Adrenal gland (tissue), 12 donors: ENCODE results near the gene ITGAV. TPM values are rescaled to one million over a fixed set of nuclear protein-coding genes. Genes with fewer than 3 reads are reported as not detected.

Source experiments
- DNase-seq, 7 donors: peaks; one replicate each; pipeline ENCODE4 v3.0.0-alpha.2; 2019 to 2020
- H3K27ac ChIP-seq, 5 donors: fragments of 200-600 bp; sonication (generic) in 4 of 5; 1 replicate in 3 of 5; 2 replicates in 2 of 5; pipeline versions ENCODE4 v1.5.1 to v1.8.0; 2016 to 2020; ENCODE audit warnings: mild to moderate bottlenecking in 1 of 5
- H3K27me3 ChIP-seq: fragments of 200-600 bp; 2 replicates; pipeline ENCODE4 v1.8.0; 2021
- H3K36me3 ChIP-seq, 2 donors: fragments of 200-600 bp; replicated peaks in 1 of 2; 1 replicate in 1 of 2; 2 replicates in 1 of 2; pipeline versions ENCODE4 v1.5.1 to v1.8.0; 2018 to 2022
- H3K4me1 ChIP-seq, 2 donors: fragments of 200-600 bp; replicated peaks in 1 of 2; 1 replicate in 1 of 2; 2 replicates in 1 of 2; pipeline versions ENCODE4 v1.5.1 to v1.8.0; 2018 to 2021
- H3K4me3 ChIP-seq, 4 donors: fragments of 200-600 bp; sonication (generic) in 3 of 4; one replicate each; pipeline ENCODE4 v1.5.1; 2016 to 2018
- H3K9me3 ChIP-seq, 3 donors: fragments of 200-600 bp; sonication (generic) in 1 of 3; replicated peaks in 1 of 3; 1 replicate in 2 of 3; 2 replicates in 1 of 3; pipeline versions ENCODE4 v1.5.1 to v1.8.0; 2016 to 2021
- POLR2A ChIP-seq, 2 donors: fragments of 450-650 bp; IDR thresholded peaks; one replicate each; pipeline ENCODE4 v1.6.1; 2017; ENCODE audit warnings: antibody characterized with exemption in 2 of 2, mild to moderate bottlenecking in 2 of 2, moderate library complexity in 1 of 2
- WGBS, 4 donors: extraction: QIAGEN DNeasy Blood & Tissue Kit in 2 of 4; methylation state at CpG; one replicate each; pipeline versions ENCODE4 v1.1.5 to v1.1.7; 2013 to 2017; 5-methylcytosine and 5-hydroxymethylcytosine counted together
- intact Hi-C, 2 donors: fragments of 100-400 bp; cut with DNase I; formaldehyde crosslinking; loops; one replicate each; pipeline versions ENCODE4 v1.14.1 to v1.15.0; 2022 to 2023
- polyA plus RNA-seq, 3 donors: library from polyadenylated mRNA; stranded (reverse); fragments of 200-250 nt in 2 of 3; fragments of 350-450 nt in 1 of 3; fragmentation: Illumina TruSeq in 1 of 3; extraction: RNeasy Lipid Tissue Mini Kit (QIAGEN cat#74804) in 1 of 3; gene quantifications; one replicate each; pipeline ENCODE4 v1.2.3, GENCODE V29; 2013 to 2014
- total RNA-seq, 9 donors: library from RNA; depleted of rRNA in 4 of 9; stranded (reverse); fragments of >200 nt in 4 of 9; fragments of 120-200 nt in 1 of 9; fragmentation: NEBNext Ultra II Directional in 1 of 9; extraction: Animal tissue kit (Norgen Biotek cat#: 25700) in 1 of 9; gene quantifications; one replicate each; pipeline versions ENCODE4 v1.1.0 to v1.2.4, GENCODE V29; 2013 to 2023
- TF ChIP-seq, protein P1 (sequence below), 6 experiments: fragments of 450-650 bp in 4 of 6; fragments of 200-600 bp in 2 of 6; sonication (generic) in 1 of 6; IDR thresholded peaks; 1 replicate in 5 of 6; 2 replicates in 1 of 6; pipeline versions ENCODE4 v1.5.1 to v1.8.0; 2016 to 2021; ENCODE audit warnings: antibody characterized with exemption in 6 of 6, mild to moderate bottlenecking in 2 of 6, moderate library complexity in 1 of 6
- donor health status: healthy with polysubstance abuse.
- donor health status: Bipolar disorder and iron deficiency.
- donor health status: DM: yes; HTN: yes; CAD: no.
- donor health status: DM: no; HTN: no; CAD: no.
- donor health status: DM: no; HTN: no; CAD: no.
- donor health status: DM: yes; HTN: yes; CAD: no.

The ITGAV gene
- total and polyA plus RNA-seq, 12 donors: 8.9 to 214 (median 112) TPM

DNA sequence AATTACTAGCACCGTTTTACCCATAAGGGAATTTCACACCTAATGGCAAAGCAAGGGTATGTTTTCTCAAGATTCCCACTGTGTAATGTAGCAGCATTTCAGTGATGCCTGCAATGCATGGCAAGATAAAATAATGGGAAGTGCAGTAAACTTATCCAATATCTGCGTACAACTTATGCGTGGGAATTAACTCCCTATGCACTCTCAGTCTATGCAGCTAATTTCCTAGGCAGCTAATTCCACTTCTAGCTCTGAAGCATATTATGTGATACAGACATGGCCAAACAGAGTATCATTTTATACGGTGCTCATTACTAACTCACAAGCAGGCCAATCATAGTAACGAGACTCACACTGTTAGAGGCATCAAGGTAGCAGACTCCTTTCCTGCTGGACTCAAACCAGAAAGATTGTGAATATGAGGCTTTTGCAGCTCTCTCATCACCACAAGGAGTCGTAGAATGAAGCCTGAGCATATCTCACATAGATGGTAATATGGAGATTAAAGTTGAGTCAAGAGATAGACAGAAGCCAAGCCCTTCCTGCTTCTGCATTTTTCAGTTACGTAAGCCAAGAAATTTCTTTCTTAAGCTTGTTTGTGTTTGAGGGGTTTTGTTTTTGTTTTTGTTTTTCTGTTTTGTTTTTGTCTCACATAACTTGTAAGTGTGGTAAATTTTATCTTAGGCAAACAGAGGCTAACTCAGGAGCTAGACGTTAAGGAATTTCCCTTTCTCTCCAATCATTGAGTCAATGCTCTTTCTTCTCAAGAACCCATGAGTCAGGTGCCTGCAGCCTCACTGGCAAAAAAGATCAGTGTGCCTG is 34.8 kb upstream of the ITGAV start:
- Histone ChIP-seq H3K36me3 (no peaks in the 10 kb centered on the region), H3K4me3 (no peak overlapping the region), H3K27ac (no peak overlapping the region), H3K4me1 (no peaks in the 10 kb centered on the region), H3K9me3 (no peaks in the 10 kb centered on the region), H3K27me3 (no peaks in the 10 kb centered on the region)
- intact Hi-C loops: no loop called here
- no peak for DNase-seq
- WGBS, 4 donors: 82 to 91% (median 85%) methylated on average over 8 of the region's 8 CpGs
- TF ChIP-seq, protein P1, sequence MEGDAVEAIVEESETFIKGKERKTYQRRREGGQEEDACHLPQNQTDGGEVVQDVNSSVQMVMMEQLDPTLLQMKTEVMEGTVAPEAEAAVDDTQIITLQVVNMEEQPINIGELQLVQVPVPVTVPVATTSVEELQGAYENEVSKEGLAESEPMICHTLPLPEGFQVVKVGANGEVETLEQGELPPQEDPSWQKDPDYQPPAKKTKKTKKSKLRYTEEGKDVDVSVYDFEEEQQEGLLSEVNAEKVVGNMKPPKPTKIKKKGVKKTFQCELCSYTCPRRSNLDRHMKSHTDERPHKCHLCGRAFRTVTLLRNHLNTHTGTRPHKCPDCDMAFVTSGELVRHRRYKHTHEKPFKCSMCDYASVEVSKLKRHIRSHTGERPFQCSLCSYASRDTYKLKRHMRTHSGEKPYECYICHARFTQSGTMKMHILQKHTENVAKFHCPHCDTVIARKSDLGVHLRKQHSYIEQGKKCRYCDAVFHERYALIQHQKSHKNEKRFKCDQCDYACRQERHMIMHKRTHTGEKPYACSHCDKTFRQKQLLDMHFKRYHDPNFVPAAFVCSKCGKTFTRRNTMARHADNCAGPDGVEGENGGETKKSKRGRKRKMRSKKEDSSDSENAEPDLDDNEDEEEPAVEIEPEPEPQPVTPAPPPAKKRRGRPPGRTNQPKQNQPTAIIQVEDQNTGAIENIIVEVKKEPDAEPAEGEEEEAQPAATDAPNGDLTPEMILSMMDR (IDR thresholded peaks at IDR 0.05): no peak
- no peak for TF ChIP-seq POLR2A (IDR thresholded peaks at IDR 0.05)

GRCh38 chr2:186558512-186559276 is 31.2 kb upstream of the ITGAV start:
- TF ChIP-seq, protein P1 (IDR thresholded peaks at IDR 0.05): no peak
- TF ChIP-seq POLR2A (IDR thresholded peaks at IDR 0.05): no peak
- H3K4me1 ChIP-seq: no peaks in the 10 kb centered on the region
- WGBS, 4 donors: 59 to 65% (median 61%) methylated on average over 2 of the region's 2 CpGs
- no peak for DNase-seq
- H3K4me3 ChIP-seq: no peak overlapping the region
- intact Hi-C loops: no loop called here
- no peaks in the 10 kb centered on the region for H3K9me3 ChIP-seq
- H3K27me3 ChIP-seq: no peaks in the 10 kb centered on the region
- no peaks in the 10 kb centered on the region for H3K36me3 ChIP-seq
- no peak overlapping the region for H3K27ac ChIP-seq

- no peaks in the 10 kb centered on the region for H3K36me3 ChIP-seq
- no peaks in the 10 kb centered on the region for H3K27me3 ChIP-seq
- H3K27ac ChIP-seq: no peak overlapping the region
- intact Hi-C loops: no loop called here
- no peak for DNase-seq
- H3K4me1 ChIP-seq: no peaks in the 10 kb centered on the region
- no peak overlapping the region for H3K4me3 ChIP-seq
- TF ChIP-seq, protein P1 (IDR thresholded peaks at IDR 0.05): no peak
- TF ChIP-seq POLR2A (IDR thresholded peaks at IDR 0.05): no peak
- no peaks in the 10 kb centered on the region for H3K9me3 ChIP-seq
Measured at GRCh38 chr2:186559370-186559769, 30.5 kb upstream of the ITGAV start.

DNA sequence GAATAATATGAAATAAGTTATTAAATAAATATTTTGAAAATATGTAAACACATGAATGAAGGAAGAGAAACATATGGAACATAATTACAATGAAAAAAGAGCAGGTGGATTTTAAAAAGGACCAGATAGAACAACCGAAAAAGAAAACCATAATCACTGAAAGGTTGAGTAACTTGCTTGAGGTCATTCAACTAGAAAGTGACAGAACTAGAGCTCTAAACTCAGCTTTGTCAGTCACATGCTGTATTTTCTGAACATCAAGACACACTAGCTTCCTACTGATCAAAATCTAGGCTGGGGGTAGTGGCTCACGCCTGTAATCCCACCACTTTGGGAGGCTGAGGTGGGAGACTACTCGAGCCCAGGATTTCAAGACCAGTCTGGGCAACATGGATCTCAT is 30.0 kb upstream of the ITGAV start:
- whole genome bisulfite sequencing, 4 donors: 79 to 99% (median 91%) methylated on average over 3 of the region's 3 CpGs
- Histone ChIP-seq H3K4me3 (no peak overlapping the region), H3K27ac (no peak overlapping the region), H3K27me3 (no peaks in the 10 kb centered on the region), H3K4me1 (no peaks in the 10 kb centered on the region), H3K36me3 (no peaks in the 10 kb centered on the region), H3K9me3 (no peaks in the 10 kb centered on the region)
- TF ChIP-seq POLR2A (IDR thresholded peaks at IDR 0.05): no peak
- TF ChIP-seq, protein P1 (IDR thresholded peaks at IDR 0.05): no peak
- no peak for DNase-seq
- intact Hi-C loops: no loop called here
